Endodermal cell (in vitro differentiated cells): ENCODE measurements around the gene VIPR2. TPM values are rescaled to one million over a fixed set of nuclear protein-coding genes. Genes with fewer than 3 reads are reported as not detected.

Experiments used
- DNase-seq: peaks from one replicate; pipeline ENCODE4 v3.0.0-alpha.2; 2017
- H3K27ac ChIP-seq: 2 replicates; pipeline ENCODE4 v1.5.1; 2013; ENCODE audit warnings: mild to moderate bottlenecking, low read depth, low read length, moderate library complexity
- H3K27me3 ChIP-seq: 2 replicates; pipeline ENCODE4 v1.6.1; 2013; ENCODE audit warnings: mild to moderate bottlenecking, low read length, moderate library complexity; ENCODE audit not compliant: insufficient read depth, control insufficient read depth, poor library complexity, severe bottlenecking
- H3K36me3 ChIP-seq: 2 replicates; pipeline ENCODE4 v1.7.0; 2013; ENCODE audit warnings: mild to moderate bottlenecking, low read length, moderate library complexity; ENCODE audit not compliant: control insufficient read depth, insufficient read depth
- H3K4me1 ChIP-seq: one replicate; pipeline ENCODE4 v1.7.0; 2013; ENCODE audit warnings: low read length; ENCODE audit not compliant: control insufficient read depth, insufficient read depth
- H3K4me3 ChIP-seq: 2 replicates; pipeline ENCODE4 v1.5.1; 2013; ENCODE audit warnings: mild to moderate bottlenecking, low read length, moderate library complexity
- H3K9ac ChIP-seq: 2 replicates; pipeline ENCODE4 v1.6.1; 2013; ENCODE audit warnings: mild to moderate bottlenecking, low read length, moderate library complexity; ENCODE audit not compliant: poor library complexity, severe bottlenecking; ENCODE audit errors: extremely low read depth
- H3K9me3 ChIP-seq: 2 replicates; pipeline ENCODE4 v1.6.1; 2013; ENCODE audit warnings: mild to moderate bottlenecking, low read length, moderate library complexity; ENCODE audit not compliant: control insufficient read depth
- H3K27ac Mint-ChIP-seq: 2 replicates; pipeline ENCODE4 v1.8.0; 2020; ENCODE audit warnings: mixed read lengths
- H3K27me3 Mint-ChIP-seq: 2 replicates; pipeline ENCODE4 v1.8.0; 2021; ENCODE audit warnings: mild to moderate bottlenecking, mixed read lengths; ENCODE audit not compliant: insufficient read depth
- H3K36me3 Mint-ChIP-seq: 2 replicates; pipeline ENCODE4 v1.8.0; 2020; ENCODE audit warnings: low read depth, mixed read lengths
- H3K4me1 Mint-ChIP-seq: 2 replicates; pipeline ENCODE4 v1.8.0; 2020; ENCODE audit warnings: mixed read lengths
- H3K4me3 Mint-ChIP-seq: 2 replicates; pipeline ENCODE4 v1.8.0; 2020; ENCODE audit warnings: mild to moderate bottlenecking, moderate library complexity, mixed read lengths
- H3K9me3 Mint-ChIP-seq: 2 replicates; pipeline ENCODE4 v1.8.0; 2020; ENCODE audit warnings: mild to moderate bottlenecking, mixed read lengths
- CTCF ChIP-seq: fragments of 200-600 bp; sonication (generic); conservative IDR thresholded peaks from 2 replicates; pipeline ENCODE4 v1.5.0; 2021; ENCODE audit warnings: antibody characterized with exemption, mild to moderate bottlenecking
- WGBS, 2 experiments: methylation state at CpG; one replicate each; pipeline versions ENCODE4 v1.1.5 to v1.1.7; 2013; ENCODE audit warnings: missing lambda C conversion rate in 2 of 2, mixed read lengths in 1 of 2; ENCODE audit not compliant: insufficient coverage in 1 of 2, insufficient read length in 1 of 2; 5-methylcytosine and 5-hydroxymethylcytosine counted together
- total RNA-seq, 2 donors: library from RNA; stranded (reverse); fragmentation: NEBNext Ultra II Directional in 1 of 2; extraction: Animal tissue kit (Norgen Biotek cat#: 25700) in 1 of 2; gene quantifications; 2 replicates in 1 of 2; 3 replicates in 1 of 2; pipeline ENCODE4 v1.2.1, GENCODE V29; 2021

Gene VIPR2
- total RNA-seq, 2 donors from 2014 or later: 0.64 to 1.8 TPM

GRCh38 chr7:159042581-159043101, 102.0 kb downstream of the VIPR2 start:
- H3K9me3 Mint-ChIP-seq: peaks cover 21% of the 10 kb centered on the region
- no peak overlapping the region for H3K9ac ChIP-seq
- H3K36me3 ChIP-seq: no peaks in the 10 kb centered on the region
- no peak overlapping the region for H3K27ac Mint-ChIP-seq
- no peaks in the 10 kb centered on the region for H3K4me1 ChIP-seq
- no peak overlapping the region for H3K27ac ChIP-seq
- no peak for DNase-seq
- no peaks in the 10 kb centered on the region for H3K27me3 ChIP-seq
- no peaks in the 10 kb centered on the region for H3K27me3 Mint-ChIP-seq
- peaks cover 2% of the 10 kb centered on the region for H3K36me3 Mint-ChIP-seq
- H3K4me3 Mint-ChIP-seq: no peak overlapping the region
- peaks cover 19% of the 10 kb centered on the region for H3K9me3 ChIP-seq
- WGBS, 2 experiments: 78 to 80% methylated on average over 1 to 5 of the region's 5 CpGs
- no peak for TF ChIP-seq CTCF
- H3K4me1 Mint-ChIP-seq: no peaks in the 10 kb centered on the region
- no peak overlapping the region for H3K4me3 ChIP-seq

- H3K27me3 ChIP-seq: no peaks in the 10 kb centered on the region
- 83 to 85% methylated on average over 5 to 8 of the region's 8 CpGs for WGBS, 2 experiments
These were observed 102.6 kb downstream of the VIPR2 start for GRCh38 chr7:159042103-159042502.

GRCh38 chr7:159040912-159041711, 103.6 kb downstream of the VIPR2 start:
- Histone ChIP-seq H3K4me1 (no peaks in the 10 kb centered on the region), H3K9ac (no peak overlapping the region), H3K4me3 (no peak overlapping the region), H3K27me3 (no peaks in the 10 kb centered on the region), H3K9me3 (peaks cover 15% of the 10 kb centered on the region), H3K27ac (no peak overlapping the region), H3K36me3 (no peaks in the 10 kb centered on the region)
- H3K4me1 Mint-ChIP-seq: peaks cover 10% of the 10 kb centered on the region
- no peak for TF ChIP-seq CTCF
- no peaks in the 10 kb centered on the region for H3K27me3 Mint-ChIP-seq
- no peak overlapping the region for H3K27ac Mint-ChIP-seq
- H3K36me3 Mint-ChIP-seq: peaks cover 2% of the 10 kb centered on the region
- peaks cover 21% of the 10 kb centered on the region for H3K9me3 Mint-ChIP-seq
- 85 to 86% methylated on average over 18 to 24 of the region's 24 CpGs for whole genome bisulfite sequencing, 2 experiments
- H3K4me3 Mint-ChIP-seq: no peak overlapping the region
- DNase-seq: peak; percentile 39

More at GRCh38 chr7:159042103-159042502, 102.6 kb downstream of the VIPR2 start:
- Histone ChIP-seq H3K4me1 (no peaks in the 10 kb centered on the region), H3K4me3 (no peak overlapping the region), H3K36me3 (no peaks in the 10 kb centered on the region), H3K9ac (no peak overlapping the region), H3K9me3 (peaks cover 19% of the 10 kb centered on the region), H3K27ac (no peak overlapping the region)
- no peak overlapping the region for H3K4me3 Mint-ChIP-seq
- peaks cover 21% of the 10 kb centered on the region for H3K9me3 Mint-ChIP-seq
- H3K27me3 Mint-ChIP-seq: no peaks in the 10 kb centered on the region
- no peak overlapping the region for H3K27ac Mint-ChIP-seq
- TF ChIP-seq CTCF: no peak
- H3K4me1 Mint-ChIP-seq: peaks cover 3% of the 10 kb centered on the region
- no peak for DNase-seq
- peaks cover 2% of the 10 kb centered on the region for H3K36me3 Mint-ChIP-seq
